Fibroblast of the aortic adventitia (primary cell): ENCODE data around the gene ATAD3B. TPM values are rescaled to one million over a fixed set of nuclear protein-coding genes. Genes with fewer than 3 reads are reported as not detected.
"Not testable (repeated sequence)": the region's sequence is repeated elsewhere in the genome, so short reads cannot be mapped to it uniquely, and the experiment has no call there.

Source experiments
- DNase-seq: peaks from one replicate; pipeline ENCODE4 v3.0.0-alpha.2; 2010; ENCODE audit warnings: low read depth
- H3K4me3 ChIP-seq: 2 replicates; pipeline ENCODE4 v1.5.1; 2011; ENCODE audit warnings: low read depth, mild to moderate bottlenecking, control low read depth, low read length, moderate library complexity
- total RNA-seq: library from RNA; depleted of rRNA; stranded (reverse); fragments of >200 nt; gene quantifications from 2 replicates; pipeline ENCODE4 v1.2.3, GENCODE V29; 2012; ENCODE audit warnings: low replicate concordance
- TF ChIP-seq, protein P1 (sequence below): IDR thresholded peaks from 2 replicates; pipeline ENCODE4 v1.5.1; 2011; ENCODE audit warnings: mild to moderate bottlenecking, low read length, control low read depth, inconsistent platforms; ENCODE audit not compliant: insufficient read depth

ATAD3B gene
- total RNA-seq, 1 donor: 15.7 TPM

DNA sequence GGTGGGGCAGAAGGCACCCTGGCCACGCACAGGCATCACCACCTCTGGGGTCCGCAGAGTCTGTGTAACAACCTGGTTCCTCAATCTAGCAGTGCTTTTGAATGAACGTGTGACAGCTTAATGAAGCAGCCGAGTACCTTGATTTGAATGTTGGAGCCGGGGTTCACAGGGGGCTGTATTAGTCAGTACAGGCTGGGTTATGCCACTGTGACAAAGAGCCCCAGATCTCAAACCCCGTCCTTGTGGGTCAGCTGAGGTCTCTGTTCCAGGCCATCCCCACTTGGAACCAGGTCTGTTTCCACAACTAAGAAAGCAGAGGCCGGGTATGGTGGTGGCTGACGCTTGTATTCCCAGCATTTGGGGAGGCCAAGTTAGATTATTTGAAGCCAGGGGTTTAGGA is 58.4 kb downstream of the ATAD3B start:
- TF ChIP-seq, protein P1, sequence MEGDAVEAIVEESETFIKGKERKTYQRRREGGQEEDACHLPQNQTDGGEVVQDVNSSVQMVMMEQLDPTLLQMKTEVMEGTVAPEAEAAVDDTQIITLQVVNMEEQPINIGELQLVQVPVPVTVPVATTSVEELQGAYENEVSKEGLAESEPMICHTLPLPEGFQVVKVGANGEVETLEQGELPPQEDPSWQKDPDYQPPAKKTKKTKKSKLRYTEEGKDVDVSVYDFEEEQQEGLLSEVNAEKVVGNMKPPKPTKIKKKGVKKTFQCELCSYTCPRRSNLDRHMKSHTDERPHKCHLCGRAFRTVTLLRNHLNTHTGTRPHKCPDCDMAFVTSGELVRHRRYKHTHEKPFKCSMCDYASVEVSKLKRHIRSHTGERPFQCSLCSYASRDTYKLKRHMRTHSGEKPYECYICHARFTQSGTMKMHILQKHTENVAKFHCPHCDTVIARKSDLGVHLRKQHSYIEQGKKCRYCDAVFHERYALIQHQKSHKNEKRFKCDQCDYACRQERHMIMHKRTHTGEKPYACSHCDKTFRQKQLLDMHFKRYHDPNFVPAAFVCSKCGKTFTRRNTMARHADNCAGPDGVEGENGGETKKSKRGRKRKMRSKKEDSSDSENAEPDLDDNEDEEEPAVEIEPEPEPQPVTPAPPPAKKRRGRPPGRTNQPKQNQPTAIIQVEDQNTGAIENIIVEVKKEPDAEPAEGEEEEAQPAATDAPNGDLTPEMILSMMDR: no peak
- H3K4me3 ChIP-seq: no peak overlapping the region
- no peak for DNase-seq

DNA sequence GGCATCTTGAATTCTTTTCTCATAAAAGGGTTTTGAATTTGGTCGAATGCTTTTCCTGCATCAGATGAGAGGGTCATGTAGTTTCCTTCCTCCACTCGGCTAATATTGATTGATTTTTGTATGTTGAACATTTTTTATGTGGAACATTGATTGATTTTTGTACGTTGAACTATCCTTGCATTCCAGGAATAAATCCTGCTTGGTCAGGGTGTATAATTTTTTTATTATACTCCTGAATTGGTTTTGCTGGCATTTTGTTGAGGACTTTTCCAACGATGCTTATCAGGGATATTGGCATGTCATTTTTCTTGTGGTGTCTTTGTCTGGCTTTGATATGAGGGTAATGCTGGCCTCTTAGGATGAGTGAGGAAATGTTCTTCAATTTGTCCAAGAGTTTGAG is 60.4 kb downstream of the ATAD3B start:
- H3K4me3 ChIP-seq: no peak overlapping the region
- DNase-seq: no peak
- TF ChIP-seq, protein P1: no peak

DNA sequence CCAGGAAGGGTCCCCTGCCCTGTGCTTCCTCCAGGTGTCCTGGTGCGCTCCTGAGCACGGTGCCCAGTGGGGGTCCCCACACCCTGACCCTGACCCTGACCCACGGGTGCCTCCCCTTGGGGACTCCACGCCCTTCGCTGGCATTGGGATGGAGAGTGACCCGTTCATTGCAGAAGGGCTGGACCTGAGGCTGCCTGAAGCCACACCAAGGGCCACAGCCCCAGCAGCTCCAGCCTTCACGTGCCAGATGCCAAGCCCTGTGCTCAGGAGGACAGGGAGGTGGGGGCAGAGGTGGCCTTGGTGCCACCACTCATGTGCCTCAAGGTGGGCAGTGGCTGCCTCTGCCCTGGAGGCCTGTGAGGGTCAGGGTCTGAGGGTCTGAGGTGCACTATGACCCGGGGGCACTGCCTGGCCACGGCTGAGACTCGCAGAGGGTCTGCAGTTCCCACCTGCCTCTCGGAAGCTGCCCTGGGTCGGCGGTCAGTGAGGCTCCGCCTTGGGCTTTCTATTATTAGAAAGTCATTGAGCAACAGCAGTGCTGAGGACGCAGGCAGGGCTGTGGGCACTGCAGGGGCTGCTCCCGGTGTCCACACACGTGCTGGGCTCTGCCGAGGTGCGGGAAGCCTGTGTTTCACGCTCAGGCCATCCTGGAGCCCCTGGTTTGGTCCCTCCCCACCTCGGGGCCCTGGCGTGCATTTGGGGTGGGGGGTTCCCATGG is 61.8 kb downstream of the ATAD3B start:
- DNase-seq, H3K4me3 ChIP-seq: not testable (repeated sequence)

DNA sequence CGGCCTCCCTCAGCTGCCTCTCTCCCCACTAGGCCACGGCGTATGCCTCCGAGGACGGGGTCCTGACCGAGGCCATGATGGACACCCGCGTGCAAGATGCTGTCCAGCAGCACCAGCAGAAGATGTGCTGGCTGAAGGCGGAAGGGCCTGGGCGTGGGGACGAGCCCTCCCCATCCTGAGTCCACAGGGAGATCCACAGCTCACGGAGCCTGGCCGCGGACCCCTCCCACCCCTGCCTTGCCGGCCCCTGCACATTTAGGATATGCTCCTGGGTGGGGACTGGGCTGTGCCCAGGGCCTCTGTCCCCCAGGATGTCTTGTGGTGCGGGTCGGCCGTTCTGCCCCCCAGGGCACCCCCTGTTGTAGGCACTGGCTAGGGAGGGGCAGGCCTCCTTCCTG is 62.3 kb downstream of the ATAD3B start:
- not testable (repeated sequence) for DNase-seq

DNA sequence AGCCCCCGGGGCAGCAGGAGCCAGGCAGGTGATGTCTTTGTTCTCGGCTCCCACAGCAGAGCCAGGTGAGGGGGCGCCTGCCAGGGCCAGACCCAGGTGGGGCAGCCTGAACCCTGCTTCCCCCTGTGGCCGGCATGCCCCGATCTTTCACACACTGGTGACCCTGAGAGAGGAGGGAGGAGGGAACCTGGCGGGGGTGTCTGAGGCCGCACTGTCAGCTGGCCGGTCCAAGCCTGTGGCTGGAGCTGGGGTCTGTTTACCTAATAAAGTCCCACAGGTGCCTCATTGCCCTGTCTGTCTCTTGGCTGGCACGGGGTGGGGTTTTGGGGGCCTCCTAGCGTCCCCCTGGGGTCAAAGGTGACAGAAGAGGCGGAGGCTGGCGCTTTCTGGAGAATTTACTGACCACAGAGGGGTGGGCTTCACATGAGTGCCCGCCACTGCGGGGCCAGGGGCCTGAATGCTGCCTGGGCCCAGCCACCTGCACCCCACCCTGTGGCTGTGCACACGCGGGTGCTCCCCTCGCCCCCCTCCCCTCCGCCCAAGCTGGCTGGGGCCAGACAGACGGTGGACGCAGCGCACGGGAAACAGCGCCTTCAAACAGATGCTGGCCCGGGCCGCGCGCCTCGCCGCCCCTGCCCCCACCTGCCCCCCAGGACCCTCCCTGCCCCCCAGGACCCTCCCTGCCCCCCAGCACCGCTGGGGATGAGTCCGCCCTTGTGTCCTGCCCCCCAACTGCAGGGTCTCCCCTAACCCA is 63.0 kb downstream of the ATAD3B start:
- TF ChIP-seq, protein P1: no peak
- no peak overlapping the region for H3K4me3 ChIP-seq
- no peak for DNase-seq

More for the DNA sequence above, 62.3 kb downstream of the ATAD3B start:
- not testable (repeated sequence) for H3K4me3 ChIP-seq

DNA sequence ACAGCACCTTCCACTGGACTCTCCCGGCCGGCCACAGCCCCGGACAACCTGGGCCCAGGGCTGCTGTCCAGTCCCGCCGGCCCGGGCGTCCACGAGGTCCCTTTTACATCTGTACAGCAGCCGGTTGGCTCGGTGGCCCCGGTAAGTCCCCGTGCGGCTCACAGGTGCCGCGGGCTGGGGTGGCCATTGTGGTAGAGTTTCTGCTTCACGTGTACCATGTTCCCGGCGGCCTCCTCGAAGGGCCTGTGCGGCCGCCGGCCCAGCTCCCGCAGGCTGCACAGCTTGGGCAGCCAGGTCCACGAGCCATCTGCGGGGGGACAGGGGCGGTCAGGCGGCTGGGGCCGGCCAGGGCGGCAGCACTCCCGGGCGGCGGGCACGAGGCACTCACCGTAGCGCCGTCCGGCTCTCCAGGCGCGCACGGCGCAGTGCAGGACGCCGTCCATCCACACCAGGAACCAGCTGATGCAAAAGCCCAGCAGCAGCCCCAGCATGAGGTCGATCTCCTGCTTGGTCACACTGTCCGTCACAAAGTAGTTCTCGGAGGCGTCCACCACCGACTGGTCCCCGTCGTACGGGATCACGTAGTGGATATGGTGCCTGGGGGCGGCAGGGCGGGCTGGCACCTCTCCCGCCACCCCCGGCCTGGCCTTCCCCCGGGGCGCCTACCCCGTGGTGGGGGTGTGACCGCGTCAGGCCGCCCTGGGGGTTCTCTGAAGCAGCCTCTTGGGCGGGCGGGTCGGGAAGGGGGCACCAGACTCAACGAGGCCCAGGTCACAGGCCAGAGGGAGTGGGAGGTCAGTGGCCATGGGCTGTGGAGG is 63.8 kb downstream of the ATAD3B start:
- H3K4me3 ChIP-seq: no peak overlapping the region
- TF ChIP-seq, protein P1: no peak
- DNase-seq: no peak

DNA sequence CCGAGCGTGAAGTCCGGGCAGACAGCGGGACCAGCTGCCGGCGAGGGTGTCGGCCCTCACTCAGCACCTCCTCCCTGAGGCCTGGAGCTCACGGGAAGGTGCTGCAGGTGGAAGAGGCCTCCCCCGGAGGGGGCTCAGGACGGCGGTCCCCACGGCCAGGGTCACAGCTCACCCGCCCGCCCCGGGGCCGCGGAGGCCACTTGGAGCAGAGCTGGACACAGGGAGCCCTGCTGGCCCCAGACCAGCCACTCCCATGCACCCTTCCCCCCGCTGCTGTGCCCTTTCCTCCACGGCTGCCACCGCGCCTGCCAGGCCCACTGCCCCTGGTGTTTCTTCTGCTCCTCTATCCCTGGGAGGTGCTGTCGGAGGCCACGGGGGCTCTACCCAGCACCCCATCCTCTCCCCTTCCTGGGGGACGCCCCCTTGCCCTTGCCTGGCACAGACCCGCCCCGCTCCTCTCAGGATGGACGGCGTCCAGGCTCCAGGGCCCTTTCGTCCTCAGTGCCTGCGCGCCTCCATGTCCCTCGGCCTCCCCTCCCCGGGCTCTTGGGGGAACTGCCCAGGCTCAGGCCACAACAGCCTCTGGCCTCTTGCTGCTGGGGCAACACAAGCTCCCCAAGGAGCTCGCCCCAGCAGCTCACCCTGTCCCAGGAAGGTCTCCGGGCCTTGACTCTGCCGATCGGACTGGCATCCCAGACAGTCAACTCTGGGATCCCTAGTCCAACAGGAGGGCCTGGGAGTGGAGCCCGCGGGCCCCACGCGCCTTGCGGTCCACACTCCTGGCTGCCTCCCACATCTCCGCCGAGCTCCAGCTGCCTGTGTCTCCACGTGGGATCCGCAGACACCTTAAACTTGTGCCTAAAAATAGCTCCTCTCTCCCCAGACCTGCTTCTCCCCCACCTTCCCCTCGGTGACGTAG is 64.7 kb downstream of the ATAD3B start:
- DNase-seq: no peak
- TF ChIP-seq, protein P1: no peak

More for the DNA sequence above, 64.7 kb downstream of the ATAD3B start:
- no peak overlapping the region for H3K4me3 ChIP-seq
